HepG2 (cell line): ENCODE results near the gene ESR1. TPM values are rescaled to one million over a fixed set of nuclear protein-coding genes. Genes with fewer than 3 reads are reported as not detected.

ENCODE experiments used
- ATAC-seq: fragments of 200-7000 bp; cut with Tn5 transposase; 3 replicates; pipeline ENCODE4 v1.9.1; 2020; ENCODE audit warnings: mild to moderate bottlenecking, moderate library complexity
- BruUV-seq: library from RNA; stranded (reverse); fragments of 400-500 nt; replicated peaks from 2 replicates; lab custom pipeline; 2021; lab: Mats Ljungman, UMichigan
- CTCF ChIA-PET: fragments of 300-600 bp; formaldehyde crosslinking; extraction: SDS; loops from one replicate; lab custom pipeline; 2021; ENCODE audit warnings: low total read pairs, inconsistent platforms, low intra/inter-chr PET ratio; lab: Yijun Ruan, JAX
- POLR2A ChIA-PET: fragments of 350-600 bp; sonication (Branson Sonifier 250); formaldehyde crosslinking; loops from one replicate; lab custom pipeline; 2020; ENCODE audit warnings: antibody characterized with exemption, inconsistent platforms; lab: Yijun Ruan, JAX
- DNase-seq: peaks from one replicate; pipeline ENCODE4 v3.0.0-alpha.2; 2015; ENCODE audit warnings: low spot score
- FAIRE-seq: peaks from 3 replicates; lab custom pipeline; 2011; peaks lifted over from hg19 to GRCh38; lab: Jason Lieb, UNC
- H2AFZ ChIP-seq: one replicate; pipeline ENCODE4 v1.6.1; 2011; ENCODE audit warnings: low read length, inconsistent platforms
- H3K27ac ChIP-seq: fragments of 300-600 bp; 3 replicates; pipeline ENCODE4 v1.8.0; 2011; ENCODE audit warnings: mixed run types, mild to moderate bottlenecking, mixed read lengths, low read length, inconsistent platforms; ENCODE audit not compliant: insufficient read depth; ENCODE audit errors: extremely low read length
- H3K27me3 ChIP-seq, 2 experiments: fragments of 200-600 bp in 1 of 2; 2 replicates in 1 of 2; 3 replicates in 1 of 2; pipeline versions ENCODE4 v1.6.0 to v1.8.0; 2011; ENCODE audit warnings: low read length in 2 of 2, mild to moderate bottlenecking in 2 of 2, moderate library complexity in 2 of 2, inconsistent platforms in 1 of 2; ENCODE audit not compliant: insufficient read depth in 2 of 2, control insufficient read depth in 1 of 2
- H3K36me3 ChIP-seq, 2 experiments: fragments of 200-600 bp in 1 of 2; replicated peaks in 1 of 2; 2 replicates in 1 of 2; 3 replicates in 1 of 2; pipeline versions ENCODE4 v1.5.1 to v1.8.0; 2011; ENCODE audit warnings: low read length in 2 of 2, inconsistent platforms in 1 of 2; ENCODE audit not compliant: insufficient read depth in 2 of 2, control insufficient read depth in 1 of 2
- H3K4me1 ChIP-seq: 2 replicates; pipeline ENCODE4 v1.5.1; 2012; ENCODE audit warnings: low read length, inconsistent platforms; ENCODE audit not compliant: insufficient read depth
- H3K4me2 ChIP-seq: 2 replicates; pipeline ENCODE4 v1.6.0; 2011; ENCODE audit warnings: low read depth, low read length, inconsistent platforms
- H3K4me3 ChIP-seq, 3 experiments: fragments of 200-600 bp in 1 of 3; sonication (generic), shearing (Covaris generic) in 1 of 3; replicated peaks in 1 of 3; 2 replicates each; pipeline ENCODE4 v1.5.1; 2011 to 2016; ENCODE audit warnings: low read length in 3 of 3, inconsistent platforms in 2 of 3, low read depth in 2 of 3, mild to moderate bottlenecking in 2 of 3, control low read depth in 1 of 3, mixed read lengths in 1 of 3; ENCODE audit not compliant: insufficient read depth in 1 of 3
- H3K79me2 ChIP-seq: one replicate; pipeline ENCODE4 v1.6.1; 2011; ENCODE audit warnings: low read length, inconsistent platforms; ENCODE audit not compliant: insufficient read depth
- H3K9ac ChIP-seq: 2 replicates; pipeline ENCODE4 v1.6.0; 2011; ENCODE audit warnings: mild to moderate bottlenecking, low read depth, low read length, inconsistent platforms; ENCODE audit not compliant: insufficient read depth
- H3K9me3 ChIP-seq: 2 replicates; pipeline ENCODE4 v1.5.1; 2012; ENCODE audit warnings: mild to moderate bottlenecking, low read length
- H4K20me1 ChIP-seq: 2 replicates; pipeline ENCODE4 v1.6.0; 2011; ENCODE audit warnings: inconsistent platforms, mild to moderate bottlenecking, low read length, moderate library complexity; ENCODE audit not compliant: insufficient read depth
- CHD2 ChIP-seq: IDR thresholded peaks from 2 replicates; pipeline ENCODE4 v1.6.1; 2011; ENCODE audit warnings: low read depth, low read length, improper control_type of control experiment
- ZNF296 ChIP-seq: sonication (generic); formaldehyde crosslinking; conservative IDR thresholded peaks from 2 replicates; pipeline ENCODE4 v1.5.0; 2020; ENCODE audit warnings: mild to moderate bottlenecking, missing genetic modification reagents
- WGBS: methylation state at CpG from one replicate; pipeline ENCODE4 v1.1.6; 2017; ENCODE audit warnings: low lambda C conversion rate; 5-methylcytosine and 5-hydroxymethylcytosine counted together
- in situ Hi-C: cut with HindIII; loops from 2 replicates; pipeline ENCODE4 v1.10.0; 2017; ENCODE audit warnings: low pct_unique_long_range_greater_than_20kb; ENCODE audit not compliant: extremely low pct_ligation_motif_present
- intact Hi-C: fragments of 100-400 bp; cut with micrococcal nuclease; formaldehyde crosslinking; loops from one replicate; pipeline ENCODE4 v1.10.0; 2022; ENCODE audit not compliant: unreplicated experiment
- polyA plus RNA-seq, 8 experiments: library from polyadenylated mRNA; depleted of rRNA in 3 of 8; stranded (reverse) in 7 of 8; unstranded in 1 of 8; fragments of >200 nt; fragmentation: Illumina TruSeq in 4 of 8; extraction: Trizol in 4 of 8; gene quantifications; 2 replicates each; pipeline versions ENCODE4 v1.2.1 to v1.2.3, GENCODE V29; 2011 to 2016; ENCODE audit warnings: low read depth in 4 of 8, missing spikeins in 1 of 8, mixed read lengths in 1 of 8; ENCODE audit not compliant: insufficient read depth in 1 of 8
- total RNA-seq, 5 experiments: library from RNA; depleted of rRNA; stranded (reverse); fragments of >200 nt; fragmentation: Illumina TruSeq; extraction: Trizol; gene quantifications; 2 replicates each; pipeline ENCODE4 v1.2.3, GENCODE V29; 2016; ENCODE audit warnings: low read depth in 1 of 5
- TF ChIP-seq, protein P1 (sequence below): sonication (generic); formaldehyde crosslinking; IDR thresholded peaks from 2 replicates; pipeline ENCODE4 v1.4.0; 2020; ENCODE audit warnings: missing genetic modification reagents, borderline replicate concordance
- TF ChIP-seq, protein P2 (sequence below): sonication (generic); formaldehyde crosslinking; IDR thresholded peaks from 2 replicates; pipeline ENCODE4 v1.5.1; 2020; ENCODE audit warnings: mild to moderate bottlenecking, missing genetic modification reagents, moderate library complexity
- TF ChIP-seq, protein P3 (sequence below): sonication (generic); formaldehyde crosslinking; IDR thresholded peaks from 2 replicates; pipeline ENCODE4 v1.4.0; 2020; ENCODE audit warnings: low read depth, missing genetic modification reagents

The ESR1 gene
- total and polyA plus RNA-seq, 2 of the 13 experiments (the other 11 are each of a cell fraction or from before 2014, with no cell fraction given): not detected

DNA sequence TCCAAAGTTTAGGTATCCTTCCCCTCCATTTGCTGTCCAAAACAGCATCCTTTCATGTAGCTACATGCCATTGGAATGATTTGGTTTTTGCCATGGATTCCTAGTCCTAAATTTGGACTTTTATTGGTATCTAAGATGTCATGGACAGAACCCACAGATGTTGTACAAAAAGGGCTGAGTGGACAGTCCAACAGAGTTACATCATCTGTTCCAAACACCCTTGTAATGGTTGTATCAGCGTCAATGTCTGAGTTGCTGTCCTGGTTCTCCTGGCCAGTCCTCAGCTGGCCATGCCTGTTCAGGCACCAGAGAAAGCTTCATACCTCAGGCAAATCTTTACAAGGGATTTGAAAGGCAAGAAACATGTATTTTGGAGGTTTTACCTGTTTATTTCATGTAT, 191.3 kb downstream of the ESR1 start:
- FAIRE-seq (no peak), ATAC-seq (no peak), DNase-seq (no peak)
- H3K27me3 ChIP-seq: no peaks in the 10 kb centered on the region
- H3K79me2 ChIP-seq: no peaks in the 10 kb centered on the region
- ChIA-PET CTCF (no interaction called here), POLR2A (no interaction called here)
- H3K4me1 ChIP-seq: peaks cover 10% of the 10 kb centered on the region
- H3K4me2 ChIP-seq: no peak overlapping the region
- BruUV-seq: no TSS peak
- H3K36me3 ChIP-seq: no peaks in the 10 kb centered on the region
- no peak overlapping the region for H2AFZ ChIP-seq
- H3K9ac ChIP-seq: no peak overlapping the region
- H4K20me1 ChIP-seq: no peaks in the 10 kb centered on the region
- 5% methylated on average over 1 of the region's 1 CpG for WGBS
- no peak overlapping the region for H3K27ac ChIP-seq
- H3K9me3 ChIP-seq: no peaks in the 10 kb centered on the region
- TF ChIP-seq, protein P1, sequence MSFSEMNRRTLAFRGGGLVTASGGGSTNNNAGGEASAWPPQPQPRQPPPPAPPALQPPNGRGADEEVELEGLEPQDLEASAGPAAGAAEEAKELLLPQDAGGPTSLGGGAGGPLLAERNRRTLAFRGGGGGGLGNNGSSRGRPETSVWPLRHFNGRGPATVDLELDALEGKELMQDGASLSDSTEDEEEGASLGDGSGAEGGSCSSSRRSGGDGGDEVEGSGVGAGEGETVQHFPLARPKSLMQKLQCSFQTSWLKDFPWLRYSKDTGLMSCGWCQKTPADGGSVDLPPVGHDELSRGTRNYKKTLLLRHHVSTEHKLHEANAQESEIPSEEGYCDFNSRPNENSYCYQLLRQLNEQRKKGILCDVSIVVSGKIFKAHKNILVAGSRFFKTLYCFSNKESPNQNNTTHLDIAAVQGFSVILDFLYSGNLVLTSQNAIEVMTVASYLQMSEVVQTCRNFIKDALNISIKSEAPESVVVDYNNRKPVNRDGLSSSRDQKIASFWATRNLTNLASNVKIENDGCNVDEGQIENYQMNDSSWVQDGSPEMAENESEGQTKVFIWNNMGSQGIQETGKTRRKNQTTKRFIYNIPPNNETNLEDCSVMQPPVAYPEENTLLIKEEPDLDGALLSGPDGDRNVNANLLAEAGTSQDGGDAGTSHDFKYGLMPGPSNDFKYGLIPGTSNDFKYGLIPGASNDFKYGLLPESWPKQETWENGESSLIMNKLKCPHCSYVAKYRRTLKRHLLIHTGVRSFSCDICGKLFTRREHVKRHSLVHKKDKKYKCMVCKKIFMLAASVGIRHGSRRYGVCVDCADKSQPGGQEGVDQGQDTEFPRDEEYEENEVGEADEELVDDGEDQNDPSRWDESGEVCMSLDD (CRISPR knock-in tag): no peak
- TF ChIP-seq CHD2: no peak
- TF ChIP-seq, protein P2, sequence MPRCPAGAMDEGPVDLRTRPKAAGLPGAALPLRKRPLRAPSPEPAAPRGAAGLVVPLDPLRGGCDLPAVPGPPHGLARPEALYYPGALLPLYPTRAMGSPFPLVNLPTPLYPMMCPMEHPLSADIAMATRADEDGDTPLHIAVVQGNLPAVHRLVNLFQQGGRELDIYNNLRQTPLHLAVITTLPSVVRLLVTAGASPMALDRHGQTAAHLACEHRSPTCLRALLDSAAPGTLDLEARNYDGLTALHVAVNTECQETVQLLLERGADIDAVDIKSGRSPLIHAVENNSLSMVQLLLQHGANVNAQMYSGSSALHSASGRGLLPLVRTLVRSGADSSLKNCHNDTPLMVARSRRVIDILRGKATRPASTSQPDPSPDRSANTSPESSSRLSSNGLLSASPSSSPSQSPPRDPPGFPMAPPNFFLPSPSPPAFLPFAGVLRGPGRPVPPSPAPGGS (CRISPR knock-in tag): no peak
- no peak for TF ChIP-seq ZNF296 (CRISPR knock-in tag)
- TF ChIP-seq, protein P3, sequence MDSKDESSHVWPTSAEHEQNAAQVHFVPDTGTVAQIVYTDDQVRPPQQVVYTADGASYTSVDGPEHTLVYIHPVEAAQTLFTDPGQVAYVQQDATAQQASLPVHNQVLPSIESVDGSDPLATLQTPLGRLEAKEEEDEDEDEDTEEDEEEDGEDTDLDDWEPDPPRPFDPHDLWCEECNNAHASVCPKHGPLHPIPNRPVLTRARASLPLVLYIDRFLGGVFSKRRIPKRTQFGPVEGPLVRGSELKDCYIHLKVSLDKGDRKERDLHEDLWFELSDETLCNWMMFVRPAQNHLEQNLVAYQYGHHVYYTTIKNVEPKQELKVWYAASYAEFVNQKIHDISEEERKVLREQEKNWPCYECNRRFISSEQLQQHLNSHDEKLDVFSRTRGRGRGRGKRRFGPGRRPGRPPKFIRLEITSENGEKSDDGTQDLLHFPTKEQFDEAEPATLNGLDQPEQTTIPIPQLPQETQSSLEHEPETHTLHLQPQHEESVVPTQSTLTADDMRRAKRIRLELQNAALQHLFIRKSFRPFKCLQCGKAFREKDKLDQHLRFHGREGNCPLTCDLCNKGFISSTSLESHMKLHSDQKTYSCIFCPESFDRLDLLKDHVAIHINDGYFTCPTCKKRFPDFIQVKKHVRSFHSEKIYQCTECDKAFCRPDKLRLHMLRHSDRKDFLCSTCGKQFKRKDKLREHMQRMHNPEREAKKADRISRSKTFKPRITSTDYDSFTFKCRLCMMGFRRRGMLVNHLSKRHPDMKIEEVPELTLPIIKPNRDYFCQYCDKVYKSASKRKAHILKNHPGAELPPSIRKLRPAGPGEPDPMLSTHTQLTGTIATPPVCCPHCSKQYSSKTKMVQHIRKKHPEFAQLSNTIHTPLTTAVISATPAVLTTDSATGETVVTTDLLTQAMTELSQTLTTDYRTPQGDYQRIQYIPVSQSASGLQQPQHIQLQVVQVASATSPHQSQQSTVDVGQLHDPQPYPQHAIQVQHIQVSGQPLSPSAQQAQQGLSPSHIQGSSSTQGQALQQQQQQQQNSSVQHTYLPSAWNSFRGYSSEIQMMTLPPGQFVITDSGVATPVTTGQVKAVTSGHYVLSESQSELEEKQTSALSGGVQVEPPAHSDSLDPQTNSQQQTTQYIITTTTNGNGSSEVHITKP (CRISPR knock-in tag): no peak
- TF ChIP-seq, all 625 proteins: peak for 0
- in situ Hi-C loops: no loop called here
- intact Hi-C loops: no loop called here
- no peak overlapping the region for H3K4me3 ChIP-seq
